K562 (cell line): ENCODE data around the gene TLE3.

Source experiments
- FIP1L1 ChIP-seq: fragments of 200-400 bp; formaldehyde crosslinking; IDR thresholded peaks from 2 replicates; pipeline ENCODE4 v1.6.1; 2018; ENCODE audit warnings: mild to moderate bottlenecking, low read depth, low read length; ENCODE audit not compliant: poor library complexity, severe bottlenecking
- TF ChIP-seq, protein P1 (sequence below), 2 experiments: IDR thresholded peaks; 2 replicates each; pipeline ENCODE4 v1.6.1; 2012; ENCODE audit warnings: improper control_type of control experiment in 2 of 2, low read depth in 2 of 2, low read length in 2 of 2, borderline replicate concordance in 1 of 2

DNA sequence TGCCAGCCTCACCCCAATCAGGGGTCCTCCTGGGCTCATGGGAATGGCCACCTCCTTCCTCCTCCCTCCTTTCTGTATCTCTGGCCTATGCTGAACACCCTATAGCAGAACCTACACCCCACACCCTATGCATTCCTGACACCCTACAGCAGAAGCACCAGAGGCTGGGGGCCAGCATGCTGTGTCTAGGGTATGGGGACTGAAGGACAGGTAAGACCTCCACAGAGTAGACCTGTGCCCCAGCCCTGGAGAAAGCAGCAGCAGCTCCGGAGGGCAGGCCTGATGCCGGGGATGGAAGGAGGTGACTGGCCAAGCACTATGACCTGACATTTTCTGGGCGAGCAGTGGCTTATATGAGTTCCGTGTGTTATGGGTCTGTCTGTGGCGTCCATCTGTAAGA is 66.9 kb downstream of the TLE3 start:
- TF ChIP-seq, protein P1, sequence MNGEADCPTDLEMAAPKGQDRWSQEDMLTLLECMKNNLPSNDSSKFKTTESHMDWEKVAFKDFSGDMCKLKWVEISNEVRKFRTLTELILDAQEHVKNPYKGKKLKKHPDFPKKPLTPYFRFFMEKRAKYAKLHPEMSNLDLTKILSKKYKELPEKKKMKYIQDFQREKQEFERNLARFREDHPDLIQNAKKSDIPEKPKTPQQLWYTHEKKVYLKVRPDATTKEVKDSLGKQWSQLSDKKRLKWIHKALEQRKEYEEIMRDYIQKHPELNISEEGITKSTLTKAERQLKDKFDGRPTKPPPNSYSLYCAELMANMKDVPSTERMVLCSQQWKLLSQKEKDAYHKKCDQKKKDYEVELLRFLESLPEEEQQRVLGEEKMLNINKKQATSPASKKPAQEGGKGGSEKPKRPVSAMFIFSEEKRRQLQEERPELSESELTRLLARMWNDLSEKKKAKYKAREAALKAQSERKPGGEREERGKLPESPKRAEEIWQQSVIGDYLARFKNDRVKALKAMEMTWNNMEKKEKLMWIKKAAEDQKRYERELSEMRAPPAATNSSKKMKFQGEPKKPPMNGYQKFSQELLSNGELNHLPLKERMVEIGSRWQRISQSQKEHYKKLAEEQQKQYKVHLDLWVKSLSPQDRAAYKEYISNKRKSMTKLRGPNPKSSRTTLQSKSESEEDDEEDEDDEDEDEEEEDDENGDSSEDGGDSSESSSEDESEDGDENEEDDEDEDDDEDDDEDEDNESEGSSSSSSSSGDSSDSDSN (IDR thresholded peaks at IDR 0.05; ENCODE audit: borderline replicate concordance in 1 of 2, low read depth in 2 of 2, low read length in 2 of 2), result no peak
- no peak for TF ChIP-seq FIP1L1
